OCI-LY3 (cell line): ENCODE results near the gene PCNX2.

Experiments
- H2AFZ ChIP-seq: fragments of 200-600, 300-600 bp; shearing (Covaris generic); 2 replicates; pipeline ENCODE4 v1.6.0; 2014; ENCODE audit warnings: antibody characterized with exemption, low read depth, low read length
- H3K27ac ChIP-seq: fragments of 200-600, 300-600 bp; sonication (generic); 2 replicates; pipeline ENCODE4 v1.5.1; 2014; ENCODE audit warnings: mild to moderate bottlenecking, low read length, moderate library complexity, mixed read lengths
- H3K27me3 ChIP-seq: fragments of 200-600, 300-600 bp; sonication (generic); 2 replicates; pipeline ENCODE4 v1.6.1; 2014; ENCODE audit warnings: low read depth, low read length, mixed read lengths
- H3K36me3 ChIP-seq: fragments of 200-600, 300-600 bp; sonication (generic); replicated peaks from 2 replicates; pipeline ENCODE3; 2014; ENCODE audit warnings: low read depth, low read length, mixed read lengths
- H3K4me1 ChIP-seq: fragments of 300-600, 200-600 bp; sonication (generic); 2 replicates; pipeline ENCODE4 v1.6.1; 2014; ENCODE audit warnings: low read length, mixed read lengths
- H3K4me2 ChIP-seq: fragments of 200-600, 300-600 bp; sonication (generic); 2 replicates; pipeline ENCODE4 v1.6.1; 2014; ENCODE audit warnings: low read length, mixed read lengths
- H3K4me3 ChIP-seq: fragments of 300-600, 200-600 bp; sonication (generic); 2 replicates; pipeline ENCODE4 v1.5.1; 2014; ENCODE audit warnings: antibody characterized with exemption, mild to moderate bottlenecking, low read length, moderate library complexity
- H3K79me2 ChIP-seq: fragments of 300-600, 200-600 bp; shearing (Covaris generic); 2 replicates; pipeline ENCODE4 v1.6.1; 2014; ENCODE audit warnings: mild to moderate bottlenecking, low read length, mixed read lengths
- H3K9ac ChIP-seq: fragments of 300-600, 200-600 bp; shearing (Covaris generic); 2 replicates; pipeline ENCODE4 v1.6.0; 2014; ENCODE audit warnings: mild to moderate bottlenecking, low read length, moderate library complexity
- H3K9me3 ChIP-seq: fragments of 200-600, 300-600 bp; shearing (Covaris generic); 2 replicates; pipeline ENCODE4 v1.6.1; 2014; ENCODE audit warnings: low read length, mixed read lengths; ENCODE audit not compliant: insufficient read depth
- H4K20me1 ChIP-seq: fragments of 200-600, 300-600 bp; sonication (generic); 2 replicates; pipeline ENCODE4 v1.6.1; 2016; ENCODE audit warnings: low read length, mixed read lengths; ENCODE audit not compliant: insufficient read depth
- CTCF ChIP-seq: fragments of 200-600, 300-600 bp; sonication (generic); IDR thresholded peaks from 2 replicates; pipeline ENCODE4 v1.5.1; 2014; ENCODE audit warnings: antibody characterized with exemption, low read length, low read depth
- EZH2phosphoT487 ChIP-seq: fragments of 200-600 bp; shearing (Covaris generic); IDR thresholded peaks from 2 replicates; pipeline ENCODE4 v1.6.1; 2018; ENCODE audit warnings: antibody characterized with exemption, mixed run types, low read depth

The PCNX2 gene

GRCh38 chr1:233037843-233038242, 257.7 kb downstream of the PCNX2 start:
- H2AFZ ChIP-seq: no peak overlapping the region
- no peaks in the 10 kb centered on the region for H3K27me3 ChIP-seq
- TF ChIP-seq CTCF: no peak
- TF ChIP-seq EZH2phosphoT487: no peak
- no peaks in the 10 kb centered on the region for H4K20me1 ChIP-seq
- H3K4me2 ChIP-seq: no peak overlapping the region
- H3K36me3 ChIP-seq: no peaks in the 10 kb centered on the region
- no peak overlapping the region for H3K27ac ChIP-seq
- H3K4me3 ChIP-seq: no peak overlapping the region
- H3K4me1 ChIP-seq: peaks cover 3% of the 10 kb centered on the region; the same call in 1 of the 2 replicates
- H3K79me2 ChIP-seq: no peaks in the 10 kb centered on the region
- H3K9ac ChIP-seq: no peak overlapping the region
- H3K9me3 ChIP-seq: no peaks in the 10 kb centered on the region

GRCh38 chr1:233034836-233035235, 260.7 kb downstream of the PCNX2 start:
- H2AFZ ChIP-seq: no peak overlapping the region
- H3K27ac ChIP-seq: no peak overlapping the region
- H4K20me1 ChIP-seq: no peaks in the 10 kb centered on the region
- H3K36me3 ChIP-seq: no peaks in the 10 kb centered on the region
- H3K9me3 ChIP-seq: no peaks in the 10 kb centered on the region
- no peaks in the 10 kb centered on the region for H3K4me1 ChIP-seq
- H3K27me3 ChIP-seq: no peaks in the 10 kb centered on the region
- H3K4me2 ChIP-seq: no peak overlapping the region
- no peak overlapping the region for H3K4me3 ChIP-seq
- no peak overlapping the region for H3K9ac ChIP-seq
- no peaks in the 10 kb centered on the region for H3K79me2 ChIP-seq
- no peak for TF ChIP-seq CTCF
- TF ChIP-seq EZH2phosphoT487: no peak

GRCh38 chr1:233033361-233033760, 262.2 kb downstream of the PCNX2 start:
- Histone ChIP-seq H2AFZ (no peak overlapping the region), H3K4me1 (no peaks in the 10 kb centered on the region), H3K27ac (no peak overlapping the region), H3K36me3 (no peaks in the 10 kb centered on the region), H3K27me3 (no peaks in the 10 kb centered on the region), H3K79me2 (no peaks in the 10 kb centered on the region), H3K9me3 (no peaks in the 10 kb centered on the region), H4K20me1 (no peaks in the 10 kb centered on the region), H3K4me2 (no peak overlapping the region), H3K9ac (no peak overlapping the region), H3K4me3 (no peak overlapping the region)
- TF ChIP-seq EZH2phosphoT487: no peak

GRCh38 chr1:233032916-233033315, 262.6 kb downstream of the PCNX2 start:
- no peaks in the 10 kb centered on the region for H3K4me1 ChIP-seq
- H3K27ac ChIP-seq: no peak overlapping the region
- no peaks in the 10 kb centered on the region for H4K20me1 ChIP-seq
- no peak overlapping the region for H2AFZ ChIP-seq
- no peaks in the 10 kb centered on the region for H3K27me3 ChIP-seq
- no peaks in the 10 kb centered on the region for H3K36me3 ChIP-seq
- no peaks in the 10 kb centered on the region for H3K9me3 ChIP-seq
- H3K4me3 ChIP-seq: no peak overlapping the region
- TF ChIP-seq EZH2phosphoT487 (no peak), CTCF (no peak)
- H3K79me2 ChIP-seq: no peaks in the 10 kb centered on the region
- H3K9ac ChIP-seq: no peak overlapping the region
- H3K4me2 ChIP-seq: no peak overlapping the region

- Histone ChIP-seq H4K20me1 (no peaks in the 10 kb centered on the region), H3K9me3 (no peaks in the 10 kb centered on the region), H3K27me3 (no peaks in the 10 kb centered on the region), H3K4me3 (no peak overlapping the region), H3K27ac (no peak overlapping the region), H3K79me2 (no peaks in the 10 kb centered on the region), H3K4me1 (no peaks in the 10 kb centered on the region), H3K36me3 (no peaks in the 10 kb centered on the region), H3K9ac (no peak overlapping the region), H2AFZ (no peak overlapping the region), H3K4me2 (no peak overlapping the region)
- TF ChIP-seq CTCF: no peak
- TF ChIP-seq EZH2phosphoT487: no peak
These were observed 264.0 kb downstream of the PCNX2 start for GRCh38 chr1:233031521-233031920.
